Gastroesophageal sphincter (tissue), 4 donors: Measurements from ENCODE around the gene PLXDC1. TPM values are rescaled to one million over a fixed set of nuclear protein-coding genes. Genes with fewer than 3 reads are reported as not detected.

Source experiments
- ATAC-seq: fragments of 150-250 bp; one replicate; pipeline ENCODE4 v1.9.1; 2016; ENCODE audit warnings: mild to moderate bottlenecking, moderate library complexity
- H3K27ac ChIP-seq, 4 donors: fragments of 200-600 bp; sonication (generic) in 3 of 4; 1 replicate in 3 of 4; 2 replicates in 1 of 4; pipeline ENCODE4 v1.5.1; 2016 to 2019
- H3K27me3 ChIP-seq: fragments of 200-600 bp; sonication (generic); one replicate; pipeline ENCODE4 v1.5.1; 2019
- H3K36me3 ChIP-seq, 2 donors: fragments of 200-600 bp; sonication (generic); one replicate each; pipeline ENCODE4 v1.5.1; 2019; ENCODE audit warnings: control low read depth in 1 of 2
- H3K4me1 ChIP-seq, 3 donors: fragments of 200-600 bp; sonication (generic); 1 replicate in 2 of 3; 2 replicates in 1 of 3; pipeline ENCODE4 v1.5.1; 2016 to 2019; ENCODE audit warnings: control low read depth in 2 of 3
- H3K4me3 ChIP-seq, 2 donors: fragments of 200-600 bp; sonication (generic); one replicate each; pipeline ENCODE4 v1.5.1; 2019; ENCODE audit warnings: mild to moderate bottlenecking in 1 of 2, moderate library complexity in 1 of 2
- H3K9me3 ChIP-seq, 3 donors: fragments of 200-600 bp; sonication (generic); one replicate each; pipeline ENCODE4 v1.5.1; 2017 to 2019; ENCODE audit warnings: control low read depth in 2 of 3
- CTCF ChIP-seq, 4 experiments: fragments of 200-600 bp in 2 of 4; fragments of 450-650 bp in 2 of 4; sonication (generic) in 1 of 4; IDR thresholded peaks; one replicate each; pipeline ENCODE4 v1.5.1; 2017 to 2019; ENCODE audit warnings: antibody characterized with exemption in 4 of 4, mild to moderate bottlenecking in 2 of 4, moderate library complexity in 2 of 4
- EP300 ChIP-seq: sonication (generic); formaldehyde crosslinking; IDR thresholded peaks from one replicate; pipeline ENCODE4 v1.6.1; 2017; ENCODE audit warnings: antibody characterized with exemption, mild to moderate bottlenecking
- POLR2A ChIP-seq, 2 donors: fragments of 450-650 bp; IDR thresholded peaks; one replicate each; pipeline ENCODE4 v1.6.1; 2017; ENCODE audit warnings: antibody characterized with exemption in 2 of 2, mild to moderate bottlenecking in 2 of 2, moderate library complexity in 1 of 2
- POLR2AphosphoS5 ChIP-seq: sonication (generic); formaldehyde crosslinking; IDR thresholded peaks from one replicate; pipeline ENCODE4 v1.6.1; 2017; ENCODE audit warnings: antibody characterized with exemption
- WGBS, 2 donors: methylation state at CpG; one replicate each; pipeline ENCODE4 v1.1.5; 2018; ENCODE audit warnings: low coverage in 1 of 2; 5-methylcytosine and 5-hydroxymethylcytosine counted together
- small RNA-seq, 4 donors: library from RNA; depleted of rRNA; stranded (forward); fragments of <200 nt; gene quantifications; one replicate each; pipeline ENCODE3, GENCODE V24; 2016
- total RNA-seq, 4 donors: library from RNA; depleted of rRNA; stranded (reverse); fragments of >200 nt; gene quantifications; one replicate each; pipeline ENCODE4 v1.1.0, GENCODE V29; 2016

PLXDC1 gene
- total RNA-seq, 4 donors from 2014 or later: 5.5 to 21.6 (median 17.4) TPM

GRCh38 chr17:39014044-39014794 lies 137.2 kb downstream of the PLXDC1 start:
- H3K4me1 ChIP-seq: peaks cover 0 to 14% (median 0%) of the 10 kb centered on the region in 3 donors
- no peaks in the 10 kb centered on the region for H3K27me3 ChIP-seq
- peak; percentile 51 for ATAC-seq
- TF ChIP-seq EP300: no peak
- no peak for TF ChIP-seq POLR2AphosphoS5
- no peak for TF ChIP-seq CTCF (IDR thresholded peaks at IDR 0.05)
- TF ChIP-seq POLR2A (IDR thresholded peaks at IDR 0.05): no peak
- no peaks in the 10 kb centered on the region for H3K9me3 ChIP-seq
- WGBS, 2 donors: 68 to 86% methylated on average over 3 to 4 of the region's 4 CpGs
- no peak overlapping the region for H3K4me3 ChIP-seq
- peak overlapping the region in 1 of 4 donors; percentile 43 for H3K27ac ChIP-seq
- H3K36me3 ChIP-seq: no peaks in the 10 kb centered on the region

Small RNAs within 50 kb of the gene (small RNA-seq; reads per million reads assigned to genes)
- 0 reads per million in 4 donors for gene AC091178.1

Other genes starting within 250 kb of the PLXDC1 start
- gene FBXO47, start 184.2 kb downstream of the PLXDC1 start, total RNA-seq: under 1 TPM in 1 of 4 donors, not detected in 3; 0.25 TPM
- not detected for gene ARL5C, start 14.5 kb upstream of the PLXDC1 start, total RNA-seq
- gene CACNB1, start 46.0 kb upstream of the PLXDC1 start, total RNA-seq: 1 to 10 TPM; 3.6 to 7.9 (median 5.9) TPM
- 1,000 to 10,000 TPM; 1,562 to 3,160 (median 2,477) TPM for gene RPL19, start 48.6 kb upstream of the PLXDC1 start, total RNA-seq
- gene STAC2, start 74.3 kb upstream of the PLXDC1 start, total RNA-seq: under 1 TPM in 2 of 4 donors, not detected in 2; 0.13 to 0.57 TPM
- 10 to 100 TPM; 16.8 to 25.9 (median 21.5) TPM for gene FBXL20, start 250.0 kb upstream of the PLXDC1 start, total RNA-seq